Placental pericyte (primary cell): ENCODE data around the gene DNAJB2. TPM values are rescaled to one million over a fixed set of nuclear protein-coding genes. Genes with fewer than 3 reads are reported as not detected.

Experiments used
- small RNA-seq: library from RNA; depleted of rRNA; stranded (forward); fragments of <200 nt; gene quantifications from one replicate; pipeline ENCODE3, GENCODE V24; 2012; ENCODE audit warnings: low replicate concordance
- total RNA-seq: library from RNA; depleted of rRNA; stranded (reverse); fragments of >200 nt; gene quantifications from 2 replicates; pipeline ENCODE4 v1.2.3, GENCODE V29; 2012

Gene DNAJB2
- total RNA-seq, result 27.8 and 39.0 TPM in 2 replicates

DNA sequence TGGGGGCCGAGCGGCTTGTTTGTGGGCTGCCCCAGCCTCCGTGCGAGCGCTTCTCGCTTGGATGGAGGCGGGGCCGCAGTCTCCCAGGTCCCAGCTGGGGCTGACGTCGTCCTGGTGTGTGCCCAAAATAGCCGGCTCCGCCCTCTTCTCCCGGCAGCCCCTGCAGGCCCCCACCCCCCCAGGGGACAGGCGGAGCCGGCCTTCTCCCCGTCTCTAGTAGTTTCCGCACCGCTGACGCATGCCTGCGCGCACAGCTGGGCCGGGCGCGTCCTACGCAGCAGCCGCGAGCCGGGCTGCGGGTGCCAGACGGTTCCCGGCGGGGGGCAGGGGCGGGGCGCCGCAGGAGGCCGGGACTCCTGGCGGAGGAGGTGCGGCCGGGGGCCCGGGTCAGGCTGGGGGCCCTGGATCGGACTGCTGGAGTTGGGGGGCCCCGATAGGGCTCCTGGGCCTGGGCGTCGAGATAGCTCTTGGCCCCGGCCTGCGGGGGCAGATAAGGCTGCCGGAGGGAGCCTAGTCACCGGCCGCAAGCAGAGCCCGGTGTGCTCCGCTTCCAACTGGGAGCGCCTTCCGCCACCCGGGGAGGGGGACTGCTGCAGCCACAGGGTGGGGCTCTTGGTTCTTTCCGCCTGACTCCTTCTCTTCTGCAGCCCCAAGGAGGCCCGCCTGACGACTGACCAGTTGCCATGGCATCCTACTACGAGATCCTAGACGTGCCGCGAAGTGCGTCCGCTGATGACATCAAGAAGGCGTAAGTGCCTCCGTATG is at the start of gene DNAJB2:
Gene DNAJB2 (plus strand): TSS at position 216 of the 765 bp plus-strand sequence. CDS start 468 bp downstream, at position 684.

DNA sequence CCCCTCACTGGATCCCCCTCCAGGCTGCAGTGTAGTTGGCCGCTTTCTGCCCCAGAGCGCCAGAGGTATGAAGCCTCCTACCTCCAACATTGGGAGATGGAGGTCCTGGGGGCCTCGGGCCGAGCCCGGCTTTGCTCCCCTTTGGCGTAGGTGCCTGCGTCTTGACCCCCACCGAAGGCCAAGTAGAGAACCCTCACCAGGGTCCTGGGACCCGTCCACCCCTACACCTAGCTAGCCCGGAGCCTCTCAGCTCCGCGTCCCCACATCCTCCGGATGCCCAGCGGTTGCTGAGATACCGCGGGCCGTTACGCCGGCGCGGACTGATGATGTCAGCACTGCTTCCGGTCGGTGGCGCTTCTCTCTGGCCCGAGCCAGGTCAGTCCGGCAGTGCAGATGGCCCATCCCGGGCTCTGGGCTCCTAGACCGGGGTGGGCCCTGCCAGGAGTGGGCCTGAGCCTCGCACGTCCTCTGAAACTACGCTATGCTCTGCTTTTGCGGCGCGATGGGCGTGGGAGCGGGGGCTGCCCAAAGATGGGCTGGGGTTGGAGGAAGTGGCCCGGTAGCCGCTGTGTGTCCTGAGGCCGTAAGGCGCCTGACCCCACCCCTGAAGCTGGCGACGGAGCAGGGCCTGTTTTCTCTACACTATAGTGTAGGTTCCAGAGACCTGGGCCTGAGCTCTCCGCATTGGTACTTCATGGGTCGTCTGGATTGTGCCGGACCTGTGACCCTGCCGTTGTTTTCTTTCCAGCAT is 33.8 kb upstream of the DNAJB2 start, which contains the start of the genes GLB1L and STK16:
Gene GLB1L (minus strand): TSS at position 297 of the 751 bp plus-strand sequence. CDS start 1,871 bp downstream, outside the sequence.
Gene STK16 (plus strand): TSS at position 332 of the 751 bp plus-strand sequence. CDS start 521 bp downstream, outside the sequence.

DNA sequence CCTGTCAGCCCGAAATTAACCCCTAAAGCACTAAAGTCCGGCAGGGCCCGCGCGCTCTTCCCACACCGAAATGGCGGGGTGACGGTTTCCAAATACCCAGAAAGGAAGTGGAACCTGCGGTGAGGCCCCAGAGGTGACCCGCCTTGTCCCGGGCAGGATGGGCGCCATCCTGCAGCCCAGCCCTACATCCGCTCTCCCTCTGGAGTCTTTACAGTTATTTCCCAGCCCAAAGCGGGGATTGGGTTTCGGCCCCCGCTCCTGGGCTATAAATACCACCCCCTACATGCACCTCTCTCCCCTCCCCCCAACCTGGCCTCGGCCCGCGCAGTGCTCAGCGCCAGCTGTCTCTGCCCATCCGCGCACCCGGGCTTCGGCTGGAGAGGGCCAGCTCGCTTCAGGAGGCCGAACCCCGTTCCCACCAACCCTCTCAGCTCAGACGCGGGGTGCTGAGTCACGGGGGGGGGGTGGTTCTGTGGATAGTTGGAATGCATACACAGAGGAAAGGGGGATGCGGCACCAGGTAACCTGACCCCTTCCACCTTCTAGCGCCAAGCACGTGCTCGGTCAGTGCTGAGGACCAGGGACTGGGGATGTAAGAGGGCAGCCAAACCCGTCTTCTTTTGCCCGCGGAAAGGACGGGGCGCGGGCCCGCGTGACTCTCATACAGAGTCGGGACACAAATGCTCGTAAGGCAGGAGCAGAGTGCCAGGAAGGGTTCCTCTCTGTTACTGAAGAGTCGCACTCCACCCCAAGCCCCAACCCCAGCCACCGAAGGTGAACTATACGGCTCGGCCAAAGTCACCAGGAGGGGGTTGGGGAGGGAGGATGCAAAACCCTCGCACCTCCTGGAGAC is 26.0 kb upstream of the DNAJB2 start, which contains the start of gene TUBA4B:
Gene TUBA4B (plus strand): TSS at position 344 of the 853 bp plus-strand sequence. CDS start 165 bp downstream, at position 509.

DNA sequence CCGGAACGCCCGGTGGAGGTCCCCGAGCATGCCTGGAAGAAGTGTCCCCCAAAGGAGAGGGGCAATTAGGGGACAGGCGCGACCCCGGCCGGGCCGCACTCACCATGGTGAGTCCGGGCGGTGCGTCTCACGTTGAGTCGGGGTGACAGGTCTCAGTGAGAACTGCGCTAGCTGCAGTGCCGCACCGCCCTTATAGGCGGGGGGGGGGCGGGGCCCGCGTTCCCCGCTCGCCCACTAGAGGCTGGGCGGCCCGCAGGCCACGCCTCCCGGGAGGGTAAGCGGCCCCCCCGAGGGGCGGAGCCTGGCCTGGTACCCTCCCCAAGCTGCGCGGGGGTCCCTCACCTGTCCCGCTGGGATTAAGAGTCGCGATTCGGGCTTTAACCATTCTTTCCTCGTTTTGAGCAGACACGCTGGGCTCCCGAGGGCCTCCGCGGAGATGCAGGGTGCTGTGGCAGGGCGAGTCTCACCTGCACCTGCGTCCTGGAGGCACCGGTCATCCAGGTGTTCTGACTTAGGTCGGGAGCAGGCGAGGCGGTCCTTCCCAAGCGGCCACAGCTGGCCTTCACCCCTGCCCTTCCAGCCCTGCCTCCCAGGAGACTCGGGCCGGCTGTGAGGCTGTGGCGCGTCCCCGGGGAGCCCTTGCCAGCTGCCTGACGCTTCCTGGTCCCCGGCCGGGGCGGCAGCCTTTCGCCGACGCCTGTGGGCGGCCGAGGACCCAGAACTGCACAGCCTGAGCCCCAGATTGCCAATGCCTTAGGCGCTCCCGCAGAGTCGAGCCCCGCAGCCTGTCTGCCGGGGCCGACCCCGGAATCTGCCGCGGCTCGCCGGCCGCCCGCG is 25.2 kb upstream of the DNAJB2 start, which contains the start of gene TUBA4A:
Gene TUBA4A (minus strand): TSS at position 166 of the 837 bp plus-strand sequence. CDS start 60 bp downstream, at position 106.

DNA sequence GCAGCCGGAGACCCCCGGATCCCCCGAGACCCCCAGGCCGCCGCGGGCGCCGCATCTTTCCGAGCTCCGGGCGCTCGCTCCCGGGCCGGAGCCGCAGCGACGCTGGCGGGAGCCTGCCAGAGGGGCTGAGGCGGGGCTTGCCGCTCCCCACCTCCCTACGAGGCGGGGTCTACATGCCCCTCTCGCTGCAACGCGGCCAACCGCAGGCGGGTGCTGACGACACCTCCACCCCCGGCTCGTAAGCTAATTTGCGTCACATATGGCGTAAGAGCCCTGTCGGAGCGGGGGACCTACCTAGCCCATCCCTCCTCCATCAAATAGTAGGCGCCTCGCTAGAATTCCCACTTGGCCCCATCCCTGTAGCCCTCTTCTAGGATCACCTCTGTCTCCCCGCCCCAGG is 30.1 kb downstream of the DNAJB2 start, which contains the start of gene PTPRN:
Gene PTPRN (minus strand): TSS at position 124 of the 400 bp plus-strand sequence. CDS start 69 bp downstream, at position 55.

DNA sequence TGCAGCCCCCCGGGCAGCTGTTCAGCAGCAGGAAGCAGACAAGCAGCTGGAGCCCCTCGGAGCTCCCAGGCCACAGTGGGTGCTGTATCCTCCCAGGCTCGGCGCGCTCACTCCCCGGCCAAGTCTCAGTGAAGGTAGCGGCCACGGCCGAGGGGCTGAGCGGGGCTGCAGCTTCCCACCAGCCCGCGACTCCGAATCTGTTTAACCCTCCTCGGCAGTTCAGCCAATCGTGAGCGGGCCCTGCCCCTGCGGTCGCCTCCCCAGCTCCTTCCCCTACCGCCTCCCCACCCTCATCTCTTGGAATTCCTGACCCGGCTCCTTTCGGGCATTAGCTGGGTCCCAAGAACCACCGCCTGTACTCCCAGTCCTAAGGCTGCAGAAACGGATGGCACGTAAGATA is 53.4 kb downstream of the DNAJB2 start, which contains the start of gene RESP18:
Gene RESP18 (minus strand): TSS at position 203 of the 400 bp plus-strand sequence.

Small RNA genes lying within 50 kb of the gene (small RNA-seq; reads per million reads assigned to genes)
- gene MIR153-1, result not detected

Other genes starting within 250 kb of the DNAJB2 start
- gene CFAP65, start 237.8 kb upstream of the DNAJB2 start, total RNA-seq, result not detected in 2 replicates
- gene IHH, start 218.4 kb upstream of the DNAJB2 start, total RNA-seq, result under 0.01 TPM in 1 of 2 replicates, not detected in the other
- 18.6 and 18.9 TPM in 2 replicates for gene NHEJ1, start 118.6 kb upstream of the DNAJB2 start, total RNA-seq
- gene SLC23A3, start 109.3 kb upstream of the DNAJB2 start, total RNA-seq, result 0.57 and 1.1 TPM in 2 replicates
- gene CNPPD1, start 102.4 kb upstream of the DNAJB2 start, total RNA-seq, result 20.9 and 36.8 TPM in 2 replicates
- gene RETREG2, start 101.1 kb upstream of the DNAJB2 start, total RNA-seq, result 74.7 and 81.0 TPM in 2 replicates
- gene ZFAND2B, start 72.6 kb upstream of the DNAJB2 start, total RNA-seq, result 20.8 and 32.2 TPM in 2 replicates
- gene ABCB6, start 60.4 kb upstream of the DNAJB2 start, total RNA-seq, result 22.3 and 24.8 TPM in 2 replicates
- gene ATG9A, start 49.7 kb upstream of the DNAJB2 start, total RNA-seq, result 56.9 and 74.0 TPM in 2 replicates
- 19.2 and 23.9 TPM in 2 replicates for gene ANKZF1, start 49.6 kb upstream of the DNAJB2 start, total RNA-seq
- 15.2 and 23.4 TPM in 2 replicates for gene GLB1L, start 33.9 kb upstream of the DNAJB2 start, total RNA-seq
- 37.4 and 59.1 TPM in 2 replicates for gene STK16, start 33.9 kb upstream of the DNAJB2 start, total RNA-seq
- not detected in 2 replicates for gene TUBA4B, start 26.1 kb upstream of the DNAJB2 start, total RNA-seq
- 7.0 and 31.6 TPM in 2 replicates for gene TUBA4A, start 25.4 kb upstream of the DNAJB2 start, total RNA-seq
- gene PTPRN, start 30.0 kb downstream of the DNAJB2 start, total RNA-seq, result 0.88 and 7.9 TPM in 2 replicates
- not detected in 2 replicates for gene RESP18, start 53.4 kb downstream of the DNAJB2 start, total RNA-seq
- gene DNPEP, start 108.5 kb downstream of the DNAJB2 start, total RNA-seq, result 64.0 and 76.8 TPM in 2 replicates
- 0.29 and 7.2 TPM in 2 replicates for gene DES, start 139.0 kb downstream of the DNAJB2 start, total RNA-seq
- gene SPEG, start 155.5 kb downstream of the DNAJB2 start, total RNA-seq, result 9.9 and 21.7 TPM in 2 replicates
- 70.0 and 100 TPM in 2 replicates for gene GMPPA, start 219.5 kb downstream of the DNAJB2 start, total RNA-seq
- gene ASIC4, start 235.1 kb downstream of the DNAJB2 start, total RNA-seq, result under 0.01 TPM in 1 of 2 replicates, not detected in the other